MCF 10A (cell line): ENCODE results near the gene GRIK1. TPM values are rescaled to one million over a fixed set of nuclear protein-coding genes. Genes with fewer than 3 reads are reported as not detected.

Experiments used
- BruUV-seq: library from RNA; stranded (reverse); fragments of 400-500 nt; replicated peaks from 2 replicates; lab custom pipeline; 2021; lab: Mats Ljungman, UMichigan
- CTCF ChIA-PET: fragments of 300-600 bp; sonication (Branson Sonifier 250); formaldehyde crosslinking; extraction: SDS; loops from one replicate; lab custom pipeline; 2021; ENCODE audit warnings: antibody characterized with exemption, inconsistent platforms; lab: Yijun Ruan, JAX
- POLR2A ChIA-PET: fragments of 300-600, 350-650 bp; sonication (Branson Sonifier 250); formaldehyde crosslinking; extraction: SDS; loops from one replicate; lab custom pipeline; 2020; ENCODE audit warnings: antibody characterized with exemption, inconsistent platforms; lab: Yijun Ruan, JAX
- DNase-seq: peaks from one replicate; pipeline ENCODE4 v3.0.0-alpha.2; 2018; ENCODE audit not compliant: unreplicated experiment
- H3K27ac Mint-ChIP-seq: one replicate; pipeline ENCODE4 v1.8.0; 2022; ENCODE audit warnings: mild to moderate bottlenecking, low read depth, mixed read lengths; ENCODE audit not compliant: unreplicated experiment
- H3K27me3 Mint-ChIP-seq: one replicate; pipeline ENCODE4 v1.8.0; 2022; ENCODE audit warnings: mixed read lengths; ENCODE audit not compliant: insufficient read depth, unreplicated experiment
- H3K36me3 Mint-ChIP-seq: one replicate; pipeline ENCODE4 v1.8.0; 2022; ENCODE audit warnings: mild to moderate bottlenecking, moderate library complexity, mixed read lengths; ENCODE audit not compliant: insufficient read depth, unreplicated experiment
- H3K4me1 Mint-ChIP-seq: one replicate; pipeline ENCODE4 v1.8.0; 2022; ENCODE audit warnings: mixed read lengths; ENCODE audit not compliant: insufficient read depth, unreplicated experiment
- H3K4me3 Mint-ChIP-seq: one replicate; pipeline ENCODE4 v1.8.0; 2022; ENCODE audit warnings: mild to moderate bottlenecking, moderate library complexity, mixed read lengths; ENCODE audit not compliant: unreplicated experiment
- H3K9me3 Mint-ChIP-seq: one replicate; pipeline ENCODE4 v1.8.0; 2022; ENCODE audit warnings: mixed read lengths; ENCODE audit not compliant: unreplicated experiment
- CTCF ChIP-seq: fragments of 200-600 bp; IDR thresholded peaks from one replicate; pipeline ENCODE4 v1.8.0; 2022; ENCODE audit warnings: antibody characterized with exemption, mild to moderate bottlenecking; ENCODE audit not compliant: unreplicated experiment
- intact Hi-C: fragments of 100-400 bp; cut with micrococcal nuclease; formaldehyde crosslinking; loops from 2 replicates; pipeline ENCODE4 v1.14.1; 2022
- total RNA-seq: library from RNA; stranded (reverse); gene quantifications from 2 replicates; pipeline ENCODE4 v1.2.3, GENCODE V29; 2022

GRIK1 gene
- total RNA-seq, 1 experiment from 2014 or later = not detected

DNA sequence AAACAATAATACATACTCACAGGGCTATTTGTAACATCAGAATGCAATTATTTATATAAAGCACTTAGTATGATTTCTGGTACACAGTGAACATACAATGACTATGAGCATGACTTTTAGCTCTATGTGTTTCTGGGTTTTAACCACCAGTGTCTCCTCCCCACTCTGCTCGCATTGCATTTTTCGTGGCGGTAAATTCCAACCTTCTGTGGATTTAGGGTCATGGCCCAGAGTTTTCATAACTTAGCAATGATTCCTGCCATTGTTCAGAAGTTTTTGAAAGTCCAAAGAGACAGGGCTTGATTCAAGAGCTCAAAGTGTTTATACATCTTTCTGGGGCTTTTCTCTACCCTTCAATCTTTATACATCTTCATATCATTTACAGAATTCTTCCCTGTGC lies 449.8 kb downstream of the GRIK1 start:
- H3K4me3 Mint-ChIP-seq = no peak overlapping the region
- ChIA-PET CTCF (interaction anchor here (0.7 to 1.3 kb wide), 2 partner anchors 13 to 359 kb away, joined by 4 to 6 read pairs; no protein-coding TSS in a partner anchor), POLR2A (no interaction called here)
- H3K36me3 Mint-ChIP-seq = peaks cover 5% of the 10 kb centered on the region
- no peaks in the 10 kb centered on the region for H3K27me3 Mint-ChIP-seq
- no peak for TF ChIP-seq CTCF
- H3K4me1 Mint-ChIP-seq = no peaks in the 10 kb centered on the region
- intact Hi-C loops = no loop called here
- no TSS peak for BruUV-seq
- H3K27ac Mint-ChIP-seq = no peak overlapping the region
- H3K9me3 Mint-ChIP-seq = peaks cover 6% of the 10 kb centered on the region
- no peak for DNase-seq

GRCh38 chr21:29487154-29487553 lies 452.6 kb downstream of the GRIK1 start:
- no peak for TF ChIP-seq CTCF
- ChIA-PET POLR2A (no interaction called here), CTCF (interaction anchor here (0.5 to 3.1 kb wide), 3 partner anchors 10 to 308 kb away, joined by 3 to 28 read pairs (median 3); no protein-coding TSS in a partner anchor)
- Mint-ChIP-seq H3K4me1 (no peaks in the 10 kb centered on the region), H3K27ac (no peak overlapping the region), H3K36me3 (peaks cover 5% of the 10 kb centered on the region), H3K9me3 (peaks cover 5% of the 10 kb centered on the region), H3K4me3 (no peak overlapping the region), H3K27me3 (no peaks in the 10 kb centered on the region)
- intact Hi-C loops = no loop called here
- no TSS peak for BruUV-seq
- no peak for DNase-seq

Other genes starting within 250 kb of the GRIK1 start
- not detected in 2 replicates for gene CLDN17, start 226.8 kb upstream of the GRIK1 start, total RNA-seq